Thoracic aorta (tissue), 2 donors: ENCODE data around the gene TMEM247. TPM values are rescaled to one million over a fixed set of nuclear protein-coding genes. Genes with fewer than 3 reads are reported as not detected.

ENCODE experiments used
- ATAC-seq: fragments of 150-250 bp; one replicate; pipeline ENCODE4 v1.8.0; 2017; ENCODE audit warnings: low read depth; ENCODE audit not compliant: insufficient number of reproducible peaks, low FRiP score
- DNase-seq: peaks from one replicate; pipeline ENCODE4 v3.0.0-alpha.2; 2020; ENCODE audit warnings: low spot score
- H3K27ac ChIP-seq, 2 donors: fragments of 200-600 bp; sonication (generic); 1 replicate in 1 of 2; 2 replicates in 1 of 2; pipeline ENCODE4 v1.5.1; 2016; ENCODE audit warnings: mild to moderate bottlenecking in 2 of 2, moderate library complexity in 2 of 2
- H3K27me3 ChIP-seq: fragments of 200-600 bp; sonication (generic); replicated peaks from 2 replicates; pipeline ENCODE4 v1.6.0; 2016; ENCODE audit warnings: mild to moderate bottlenecking; ENCODE audit not compliant: insufficient read depth
- H3K36me3 ChIP-seq: fragments of 200-600 bp; sonication (generic); one replicate; pipeline ENCODE4 v1.5.1; 2016
- H3K4me1 ChIP-seq, 2 donors: fragments of 200-600 bp; sonication (generic); 1 replicate in 1 of 2; 2 replicates in 1 of 2; pipeline versions ENCODE4 v1.5.1 to v1.6.0; 2016; ENCODE audit warnings: low read depth in 2 of 2, mild to moderate bottlenecking in 1 of 2; ENCODE audit not compliant: control insufficient read depth in 1 of 2
- H3K4me3 ChIP-seq: fragments of 200-600 bp; sonication (generic); 2 replicates; pipeline ENCODE4 v1.5.1; 2016; ENCODE audit warnings: mild to moderate bottlenecking
- H3K9me3 ChIP-seq: fragments of 200-600 bp; sonication (generic); 2 replicates; pipeline ENCODE4 v1.5.1; 2016
- CTCF ChIP-seq: fragments of 200-600 bp; sonication (generic); IDR thresholded peaks from one replicate; pipeline ENCODE4 v1.5.1; 2019; ENCODE audit warnings: antibody characterized with exemption
- total RNA-seq, 2 donors: library from RNA; depleted of rRNA; stranded (reverse); fragments of >200 nt; gene quantifications; one replicate each; pipeline versions ENCODE4 v1.1.0 to v1.2.3, GENCODE V29; 2016

TMEM247 gene
- total RNA-seq, 2 donors from 2014 or later: not detected

GRCh38 chr2:46493971-46494250 is 14.5 kb downstream of the TMEM247 start:
- H3K9me3 ChIP-seq: no peaks in the 10 kb centered on the region
- DNase-seq (no peak), ATAC-seq (no peak)
- peaks cover 15 to 19% of the 10 kb centered on the region in 2 donors for H3K4me1 ChIP-seq
- TF ChIP-seq CTCF: no peak
- no peaks in the 10 kb centered on the region for H3K36me3 ChIP-seq
- H3K27me3 ChIP-seq: no peaks in the 10 kb centered on the region
- H3K4me3 ChIP-seq: no peak overlapping the region
- H3K27ac ChIP-seq: no peak overlapping the region

- no peak for DNase-seq
- H3K4me1 ChIP-seq: peaks cover 15 to 22% of the 10 kb centered on the region in 2 donors
- no peaks in the 10 kb centered on the region for H3K9me3 ChIP-seq
- no peaks in the 10 kb centered on the region for H3K36me3 ChIP-seq
- ATAC-seq: no peak
- no peaks in the 10 kb centered on the region for H3K27me3 ChIP-seq
- no peak overlapping the region for H3K27ac ChIP-seq
- no peak overlapping the region for H3K4me3 ChIP-seq
- TF ChIP-seq CTCF: no peak
Measured at GRCh38 chr2:46494596-46494995, 15.2 kb downstream of the TMEM247 start.

GRCh38 chr2:46495231-46496030 is 16.1 kb downstream of the TMEM247 start:
- Histone ChIP-seq H3K4me1 (peaks cover 7 to 14% of the 10 kb centered on the region in 2 donors), H3K9me3 (no peaks in the 10 kb centered on the region), H3K36me3 (no peaks in the 10 kb centered on the region), H3K4me3 (no peak overlapping the region), H3K27me3 (no peaks in the 10 kb centered on the region), H3K27ac (no peak overlapping the region)
- TF ChIP-seq CTCF: no peak
- ATAC-seq: no peak
- DNase-seq: no peak

- Histone ChIP-seq H3K9me3 (no peaks in the 10 kb centered on the region), H3K4me3 (no peak overlapping the region), H3K36me3 (no peaks in the 10 kb centered on the region), H3K27ac (no peak overlapping the region), H3K27me3 (no peaks in the 10 kb centered on the region), H3K4me1 (peaks cover 0 to 6% of the 10 kb centered on the region in 2 donors)
- DNase-seq: no peak
- TF ChIP-seq CTCF: no peak
- no peak for ATAC-seq
Measured at GRCh38 chr2:46497766-46498165, 18.4 kb downstream of the TMEM247 start.

GRCh38 chr2:46498681-46499080 is 19.3 kb downstream of the TMEM247 start:
- Histone ChIP-seq H3K36me3 (no peaks in the 10 kb centered on the region), H3K27me3 (no peaks in the 10 kb centered on the region), H3K9me3 (no peaks in the 10 kb centered on the region), H3K27ac (no peak overlapping the region), H3K4me3 (no peak overlapping the region), H3K4me1 (peaks cover 0 to 6% of the 10 kb centered on the region in 2 donors)
- ATAC-seq (no peak), DNase-seq (no peak)
- TF ChIP-seq CTCF: no peak
